CD14-positive monocyte (primary cell): ENCODE data around the gene CCDC34. TPM values are rescaled to one million over a fixed set of nuclear protein-coding genes. Genes with fewer than 3 reads are reported as not detected.

Source experiments
- DNase-seq, 3 donors: peaks; one replicate each; pipeline ENCODE4 v3.0.0-alpha.2; 2011 to 2022
- H2AFZ ChIP-seq: 2 replicates; pipeline ENCODE4 v1.6.0; 2012; ENCODE audit warnings: mild to moderate bottlenecking, low read depth, low read length, inconsistent platforms; ENCODE audit not compliant: insufficient read depth, poor library complexity, severe bottlenecking
- H3K27ac ChIP-seq, 2 donors: 1 replicate in 1 of 2; 2 replicates in 1 of 2; pipeline ENCODE4 v1.5.1; 2012 to 2013; ENCODE audit warnings: low read length in 2 of 2, control low read depth in 1 of 2, inconsistent platforms in 1 of 2, low read depth in 1 of 2, mild to moderate bottlenecking in 1 of 2
- H3K27me3 ChIP-seq, 2 donors: one replicate each; pipeline versions ENCODE4 v1.6.0 to v1.6.1; 2011 to 2013; ENCODE audit warnings: low read length in 2 of 2; ENCODE audit not compliant: control insufficient read depth in 2 of 2, insufficient read depth in 2 of 2
- H3K36me3 ChIP-seq, 2 donors: replicated peaks in 1 of 2; 1 replicate in 1 of 2; 2 replicates in 1 of 2; pipeline versions ENCODE4 v1.5.1 to v1.6.1; 2012 to 2013; ENCODE audit warnings: low read length in 2 of 2, control low read depth in 1 of 2, inconsistent platforms in 1 of 2, mild to moderate bottlenecking in 1 of 2; ENCODE audit not compliant: insufficient read depth in 2 of 2, control insufficient read depth in 1 of 2
- H3K4me1 ChIP-seq, 2 donors: 1 replicate in 1 of 2; 2 replicates in 1 of 2; pipeline versions ENCODE4 v1.5.1 to v1.6.1; 2012 to 2013; ENCODE audit warnings: low read length in 2 of 2, control low read depth in 1 of 2, inconsistent platforms in 1 of 2, mild to moderate bottlenecking in 1 of 2, moderate library complexity in 1 of 2; ENCODE audit not compliant: insufficient read depth in 2 of 2, control insufficient read depth in 1 of 2
- H3K4me2 ChIP-seq: replicated peaks from 2 replicates; pipeline ENCODE3; 2012; ENCODE audit warnings: low read length, moderate library complexity, mild to moderate bottlenecking; ENCODE audit not compliant: poor library complexity, severe bottlenecking; ENCODE audit errors: extremely low read depth
- H3K4me3 ChIP-seq, 3 experiments: fragments of 200-600 bp in 1 of 3; sonication (generic) in 1 of 3; replicated peaks in 1 of 3; 1 replicate in 2 of 3; 2 replicates in 1 of 3; pipeline ENCODE4 v1.5.1; 2011 to 2013; ENCODE audit warnings: low read length in 3 of 3, mild to moderate bottlenecking in 3 of 3, control low read depth in 2 of 3, low read depth in 2 of 3, inconsistent platforms in 1 of 3, moderate library complexity in 1 of 3
- H3K79me2 ChIP-seq: 2 replicates; pipeline ENCODE4 v1.6.0; 2012; ENCODE audit warnings: mild to moderate bottlenecking, control low read depth, inconsistent platforms, low read length, moderate library complexity; ENCODE audit not compliant: insufficient read depth
- H3K9ac ChIP-seq: 2 replicates; pipeline ENCODE4 v1.6.0; 2017; ENCODE audit warnings: low read length, mild to moderate bottlenecking; ENCODE audit not compliant: insufficient read depth, poor library complexity, severe bottlenecking
- H3K9me3 ChIP-seq, 2 donors: replicated peaks in 1 of 2; 1 replicate in 1 of 2; 2 replicates in 1 of 2; pipeline versions ENCODE4 v1.5.1 to v1.6.1; 2012 to 2013; ENCODE audit warnings: low read length in 2 of 2, control low read depth in 1 of 2; ENCODE audit not compliant: control insufficient read depth in 1 of 2, insufficient read depth in 1 of 2
- H4K20me1 ChIP-seq: 2 replicates; pipeline ENCODE4 v1.6.0; 2012; ENCODE audit warnings: mild to moderate bottlenecking, low read length, control low read depth, moderate library complexity; ENCODE audit not compliant: insufficient read depth
- H3K27ac Mint-ChIP-seq, 7 donors: one replicate each; pipeline ENCODE4 v1.8.0; 2020; ENCODE audit warnings: mild to moderate bottlenecking in 7 of 7, mixed read lengths in 7 of 7, moderate library complexity in 6 of 7, inconsistent platforms in 2 of 7
- H3K27me3 Mint-ChIP-seq, 3 donors: one replicate each; pipeline ENCODE4 v1.8.0; 2021 to 2022; ENCODE audit warnings: low read depth in 3 of 3, mild to moderate bottlenecking in 3 of 3, mixed read lengths in 3 of 3, moderate library complexity in 3 of 3, inconsistent platforms in 1 of 3
- H3K36me3 Mint-ChIP-seq, 2 donors: one replicate each; pipeline ENCODE4 v1.8.0; 2020; ENCODE audit warnings: mixed read lengths in 2 of 2, inconsistent platforms in 1 of 2, mild to moderate bottlenecking in 1 of 2
- H3K4me1 Mint-ChIP-seq: one replicate; pipeline ENCODE4 v1.8.0; 2020; ENCODE audit warnings: mild to moderate bottlenecking, mixed read lengths
- H3K4me3 Mint-ChIP-seq, 2 donors: one replicate each; pipeline ENCODE4 v1.8.0; 2020; ENCODE audit warnings: mild to moderate bottlenecking in 2 of 2, mixed read lengths in 2 of 2, moderate library complexity in 1 of 2
- H3K9me3 Mint-ChIP-seq, 7 donors: one replicate each; pipeline ENCODE4 v1.8.0; 2020 to 2022; ENCODE audit warnings: mixed read lengths in 7 of 7, mild to moderate bottlenecking in 6 of 7, moderate library complexity in 6 of 7, inconsistent platforms in 2 of 7
- WGBS: methylation state at CpG from one replicate; pipeline ENCODE4 v1.1.5; 2013; ENCODE audit warnings: missing lambda C conversion rate; ENCODE audit not compliant: insufficient coverage; 5-methylcytosine and 5-hydroxymethylcytosine counted together
- intact Hi-C, 2 donors: fragments of 100-400 bp; cut with micrococcal nuclease; formaldehyde crosslinking; loops; one replicate each; pipeline versions ENCODE4 v1.15.0 to v1.15.1; 2023
- polyA plus RNA-seq, 3 donors: library from polyadenylated mRNA; depleted of rRNA in 1 of 3; unstranded in 2 of 3; stranded (reverse) in 1 of 3; fragments of 300-500 nt in 2 of 3; fragments of >200 nt in 1 of 3; fragmentation: Illumina TruSeq in 2 of 3; gene quantifications; 1 replicate in 2 of 3; 2 replicates in 1 of 3; pipeline ENCODE4 v1.2.3, GENCODE V29; 2012 to 2021
- TF ChIP-seq, protein P1 (sequence below): fragments of 200-600 bp; IDR thresholded peaks from one replicate; pipeline ENCODE4 v1.8.0; 2022; ENCODE audit warnings: antibody characterized with exemption, mild to moderate bottlenecking

CCDC34 gene
- polyA plus RNA-seq, 3 donors = 0.08 to 0.11 (median 0.11) TPM

DNA sequence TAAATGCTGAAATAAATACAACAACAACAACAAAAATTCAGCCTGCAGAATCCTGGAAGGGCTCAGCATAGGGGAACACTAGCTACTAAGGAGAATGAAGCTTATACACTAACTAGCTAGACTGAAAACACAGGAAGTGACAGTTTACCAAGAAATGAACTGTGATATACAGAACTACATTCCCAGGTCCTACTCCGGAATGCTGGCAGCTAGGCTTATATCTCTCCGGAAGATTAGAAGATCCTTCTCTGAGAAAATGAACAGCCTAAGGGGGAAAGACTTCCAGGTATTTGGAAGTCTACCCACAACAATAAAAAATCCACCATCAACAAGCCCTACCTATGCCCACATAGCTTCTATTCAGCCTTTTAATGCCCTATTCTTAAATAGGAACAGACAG lies 31.0 kb downstream of the CCDC34 start:
- H3K79me2 ChIP-seq = no peaks in the 10 kb centered on the region
- no peaks in the 10 kb centered on the region for H3K4me1 ChIP-seq
- Mint-ChIP-seq H3K27ac (no peak overlapping the region), H3K36me3 (peaks cover 3 to 5% of the 10 kb centered on the region in 2 donors), H3K27me3 (no peaks in the 10 kb centered on the region), H3K4me1 (no peaks in the 10 kb centered on the region), H3K4me3 (no peak overlapping the region), H3K9me3 (peaks cover 0 to 4% (median 0%) of the 10 kb centered on the region in 7 donors)
- no peak overlapping the region for H3K4me2 ChIP-seq
- H3K36me3 ChIP-seq = no peaks in the 10 kb centered on the region
- intact Hi-C loops = no loop called here
- no CpG with 5 or more reads among the region's 2 CpGs for WGBS
- no peak overlapping the region for H3K9ac ChIP-seq
- DNase-seq = no peak
- no peak overlapping the region for H3K4me3 ChIP-seq
- no peaks in the 10 kb centered on the region for H3K9me3 ChIP-seq
- no peak overlapping the region for H3K27ac ChIP-seq
- no peaks in the 10 kb centered on the region for H4K20me1 ChIP-seq
- no peak overlapping the region for H2AFZ ChIP-seq
- TF ChIP-seq, protein P1, sequence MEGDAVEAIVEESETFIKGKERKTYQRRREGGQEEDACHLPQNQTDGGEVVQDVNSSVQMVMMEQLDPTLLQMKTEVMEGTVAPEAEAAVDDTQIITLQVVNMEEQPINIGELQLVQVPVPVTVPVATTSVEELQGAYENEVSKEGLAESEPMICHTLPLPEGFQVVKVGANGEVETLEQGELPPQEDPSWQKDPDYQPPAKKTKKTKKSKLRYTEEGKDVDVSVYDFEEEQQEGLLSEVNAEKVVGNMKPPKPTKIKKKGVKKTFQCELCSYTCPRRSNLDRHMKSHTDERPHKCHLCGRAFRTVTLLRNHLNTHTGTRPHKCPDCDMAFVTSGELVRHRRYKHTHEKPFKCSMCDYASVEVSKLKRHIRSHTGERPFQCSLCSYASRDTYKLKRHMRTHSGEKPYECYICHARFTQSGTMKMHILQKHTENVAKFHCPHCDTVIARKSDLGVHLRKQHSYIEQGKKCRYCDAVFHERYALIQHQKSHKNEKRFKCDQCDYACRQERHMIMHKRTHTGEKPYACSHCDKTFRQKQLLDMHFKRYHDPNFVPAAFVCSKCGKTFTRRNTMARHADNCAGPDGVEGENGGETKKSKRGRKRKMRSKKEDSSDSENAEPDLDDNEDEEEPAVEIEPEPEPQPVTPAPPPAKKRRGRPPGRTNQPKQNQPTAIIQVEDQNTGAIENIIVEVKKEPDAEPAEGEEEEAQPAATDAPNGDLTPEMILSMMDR = no peak
- H3K27me3 ChIP-seq = no peaks in the 10 kb centered on the region

DNA sequence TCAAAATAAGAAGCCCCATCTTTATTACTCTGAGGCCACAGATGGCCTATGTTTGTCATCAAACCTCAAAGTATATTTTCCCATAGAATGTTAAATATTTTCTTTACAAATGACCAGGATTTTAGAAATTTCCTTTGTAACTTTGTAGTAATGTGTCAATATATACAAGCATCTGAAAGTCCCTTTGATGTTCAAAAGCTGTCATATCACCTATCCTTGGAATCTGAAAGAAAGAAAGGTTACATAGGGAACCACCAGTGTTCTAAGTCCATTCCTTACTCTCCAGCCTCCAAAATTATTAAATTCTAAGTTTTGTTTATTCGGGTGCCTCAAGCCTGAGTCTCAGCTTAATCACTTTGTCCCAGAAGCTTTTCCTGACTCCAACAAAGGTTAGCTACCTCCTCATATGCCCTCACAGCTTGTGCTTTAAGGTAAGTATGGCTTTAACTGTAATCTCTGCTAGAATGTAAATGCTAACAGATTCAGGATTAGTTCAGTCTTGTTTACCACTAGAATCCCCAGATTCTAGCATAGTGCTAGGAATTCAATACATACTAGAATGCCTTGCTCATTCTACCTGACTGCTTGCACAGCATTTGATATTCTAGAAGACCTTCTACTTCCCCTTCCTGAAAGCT lies 32.3 kb downstream of the CCDC34 start:
- intact Hi-C loops = no loop called here
- no peak overlapping the region for H3K4me2 ChIP-seq

More for the DNA sequence above, 32.3 kb downstream of the CCDC34 start:
- Mint-ChIP-seq H3K4me3 (no peak overlapping the region), H3K36me3 (peaks cover 0 to 5% of the 10 kb centered on the region in 2 donors), H3K4me1 (no peaks in the 10 kb centered on the region), H3K9me3 (peaks cover 0 to 7% (median 3%) of the 10 kb centered on the region in 7 donors), H3K27ac (no peak overlapping the region), H3K27me3 (peaks cover 0 to under 1% (median 0%) of the 10 kb centered on the region in 3 donors)
- Histone ChIP-seq H3K36me3 (no peaks in the 10 kb centered on the region), H3K27me3 (no peaks in the 10 kb centered on the region), H3K4me3 (no peak overlapping the region), H4K20me1 (no peaks in the 10 kb centered on the region), H3K4me1 (no peaks in the 10 kb centered on the region), H3K9ac (no peak overlapping the region), H3K27ac (no peak overlapping the region), H2AFZ (no peak overlapping the region), H3K79me2 (no peaks in the 10 kb centered on the region), H3K9me3 (no peaks in the 10 kb centered on the region)
- TF ChIP-seq, protein P1 = no peak
- no CpG with 5 or more reads among the region's 1 CpG for WGBS
- no peak for DNase-seq
